Measurements from ENCODE around the gene CHMP2A.

DNA sequence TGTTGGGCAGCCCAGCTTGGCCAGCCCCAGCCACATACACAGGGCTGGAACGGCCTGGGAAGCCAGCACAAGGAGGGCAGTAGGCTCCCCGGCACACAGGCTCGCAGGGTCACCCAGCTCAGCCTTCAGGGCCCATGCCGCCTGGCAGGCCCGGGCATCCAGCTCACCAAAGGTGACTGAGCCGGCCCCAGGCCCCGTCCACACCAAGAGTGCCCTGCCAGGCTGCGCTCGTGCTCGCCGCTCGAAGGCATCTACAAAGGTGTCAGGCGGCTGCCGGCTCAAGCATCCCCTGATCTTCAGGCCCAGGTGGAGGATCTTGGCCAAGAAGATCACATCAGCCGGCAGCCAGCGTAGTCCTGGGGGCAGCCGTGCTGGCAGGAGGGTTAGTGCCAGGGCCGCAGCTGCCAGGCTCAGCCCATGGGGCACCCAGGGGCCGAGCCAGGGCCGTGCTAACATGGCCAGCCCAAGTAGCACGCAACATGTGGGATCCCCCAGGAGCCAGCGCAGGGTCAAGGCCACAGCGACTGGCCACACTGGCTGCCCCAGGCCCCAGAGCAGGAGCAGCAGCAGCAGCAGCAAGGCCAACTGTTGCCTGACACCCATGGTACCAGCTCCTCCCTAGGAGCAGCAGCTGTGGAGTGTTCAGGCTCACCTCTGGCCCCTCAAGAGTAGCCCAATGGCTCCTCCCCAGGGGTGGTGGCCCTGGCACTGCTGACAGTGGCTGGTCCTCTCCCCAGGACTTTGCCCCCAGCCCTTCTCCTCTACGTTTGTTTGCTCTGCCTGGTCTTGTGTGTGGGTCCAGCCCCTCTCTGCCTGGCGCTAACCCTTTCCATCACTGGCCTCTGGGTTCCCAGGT, 43.3 kb downstream of the CHMP2A start, which contains the start of gene SLC27A5:
- TF ChIP-seq, protein P1, sequence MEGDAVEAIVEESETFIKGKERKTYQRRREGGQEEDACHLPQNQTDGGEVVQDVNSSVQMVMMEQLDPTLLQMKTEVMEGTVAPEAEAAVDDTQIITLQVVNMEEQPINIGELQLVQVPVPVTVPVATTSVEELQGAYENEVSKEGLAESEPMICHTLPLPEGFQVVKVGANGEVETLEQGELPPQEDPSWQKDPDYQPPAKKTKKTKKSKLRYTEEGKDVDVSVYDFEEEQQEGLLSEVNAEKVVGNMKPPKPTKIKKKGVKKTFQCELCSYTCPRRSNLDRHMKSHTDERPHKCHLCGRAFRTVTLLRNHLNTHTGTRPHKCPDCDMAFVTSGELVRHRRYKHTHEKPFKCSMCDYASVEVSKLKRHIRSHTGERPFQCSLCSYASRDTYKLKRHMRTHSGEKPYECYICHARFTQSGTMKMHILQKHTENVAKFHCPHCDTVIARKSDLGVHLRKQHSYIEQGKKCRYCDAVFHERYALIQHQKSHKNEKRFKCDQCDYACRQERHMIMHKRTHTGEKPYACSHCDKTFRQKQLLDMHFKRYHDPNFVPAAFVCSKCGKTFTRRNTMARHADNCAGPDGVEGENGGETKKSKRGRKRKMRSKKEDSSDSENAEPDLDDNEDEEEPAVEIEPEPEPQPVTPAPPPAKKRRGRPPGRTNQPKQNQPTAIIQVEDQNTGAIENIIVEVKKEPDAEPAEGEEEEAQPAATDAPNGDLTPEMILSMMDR (IDR thresholded peaks at IDR 0.05): no peak
- no peak for TF ChIP-seq EZH2 (IDR thresholded peaks at IDR 0.05; ENCODE audit: borderline replicate concordance, insufficient read depth, low read depth, low read length, poor library complexity, severe bottlenecking)

Data from B cell (primary cell).